ENCODE measurements around the gene GLA.

Gene GLA

DNA sequence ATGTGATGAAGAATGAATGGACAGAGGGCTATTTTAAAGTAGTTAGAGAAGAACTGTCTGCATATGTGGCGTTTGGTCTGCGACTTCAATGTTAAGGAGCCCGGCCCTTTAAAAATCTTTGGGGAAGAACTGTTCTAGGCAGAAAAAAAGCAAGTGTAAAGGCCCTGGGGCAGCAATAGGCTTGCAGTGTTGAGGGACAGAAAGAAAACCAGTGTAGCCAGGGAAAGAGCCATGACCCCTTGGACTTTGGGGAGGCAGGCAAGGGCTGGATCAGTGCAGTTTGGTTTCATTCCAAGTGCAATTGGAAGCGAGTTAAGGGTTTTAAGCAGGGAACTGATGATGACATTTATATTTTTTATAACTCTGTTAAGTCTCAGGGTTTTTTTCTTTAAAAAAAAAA is 7.9 kb downstream of the GLA start:
- Histone ChIP-seq H3K9me2 (replicated peaks; ENCODE audit: insufficient read depth, low read length) (no peaks in the 10 kb centered on the region), H3K4me2 (ENCODE audit: low read depth, low read length, poor library complexity, severe bottlenecking) (no peak overlapping the region), H2AFZ (ENCODE audit: low read depth, low read length, severe bottlenecking) (no peak overlapping the region), H3K9me3 (ENCODE audit: insufficient read depth, low read length) (no peaks in the 10 kb centered on the region), H3K79me2 (ENCODE audit: insufficient read depth, low read length) (no peaks in the 10 kb centered on the region), H3K27me3 (ENCODE audit: low read length) (no peaks in the 10 kb centered on the region), H3K4me3 (ENCODE audit: insufficient read depth, low read length, poor library complexity, severe bottlenecking) (no peak overlapping the region), H3F3A (ENCODE audit: insufficient read depth) (peaks cover 37% of the 10 kb centered on the region), H3K36me3 (ENCODE audit: low read length) (no peaks in the 10 kb centered on the region), H4K20me1 (ENCODE audit: low read depth, low read length) (no peaks in the 10 kb centered on the region), H3K9ac (ENCODE audit: low read length) (no peak overlapping the region), H3K27ac (ENCODE audit: low read depth, low read length) (no peak overlapping the region)
- no peak for TF ChIP-seq EZH2phosphoT487 (conservative IDR thresholded peaks at IDR 0.05; ENCODE audit: low read length)
- no peak for TF ChIP-seq CTCF (IDR thresholded peaks at IDR 0.05; ENCODE audit: insufficient read depth, low read length, poor library complexity, severe bottlenecking)

DNA sequence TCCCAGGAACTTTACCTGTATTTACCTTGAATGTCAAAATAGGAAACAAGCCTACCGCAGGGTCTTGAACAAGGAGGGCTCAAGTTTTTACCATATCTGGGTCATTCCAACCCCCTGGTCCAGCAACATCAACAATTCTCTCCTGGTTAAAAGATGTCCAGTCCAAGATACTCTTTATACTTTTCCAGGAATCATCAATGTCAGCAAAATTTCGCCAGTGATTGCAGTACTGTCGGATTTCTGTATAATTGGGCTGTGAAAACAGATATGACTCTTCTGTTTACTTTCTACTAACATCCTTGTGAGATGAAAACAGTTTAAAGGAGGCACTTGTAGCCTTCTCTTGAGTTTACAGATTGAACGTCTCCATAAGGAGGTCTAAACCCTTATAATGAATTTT is 9.0 kb downstream of the GLA start:
- Histone ChIP-seq H3K27me3 (ENCODE audit: low read length) (no peaks in the 10 kb centered on the region), H3K9ac (ENCODE audit: low read length) (no peak overlapping the region), H3K9me3 (ENCODE audit: insufficient read depth, low read length) (no peaks in the 10 kb centered on the region), H3K27ac (ENCODE audit: low read depth, low read length) (no peak overlapping the region), H3K4me3 (ENCODE audit: insufficient read depth, low read length, poor library complexity, severe bottlenecking) (no peak overlapping the region), H3K36me3 (ENCODE audit: low read length) (0 out of 2 replicates have a peak, but pooled peaks cover under 1% of the 10 kb centered on the region), H3K79me2 (ENCODE audit: insufficient read depth, low read length) (peaks cover 3% of the 10 kb centered on the region; the same call in 1 of the 2 replicates), H2AFZ (ENCODE audit: low read depth, low read length, severe bottlenecking) (no peak overlapping the region), H4K20me1 (ENCODE audit: low read depth, low read length) (no peaks in the 10 kb centered on the region), H3K9me2 (replicated peaks; ENCODE audit: insufficient read depth, low read length) (no peaks in the 10 kb centered on the region), H3K4me2 (ENCODE audit: low read depth, low read length, poor library complexity, severe bottlenecking) (no peak overlapping the region), H3F3A (ENCODE audit: insufficient read depth) (peaks cover 41% of the 10 kb centered on the region)
- no peak for TF ChIP-seq CTCF (IDR thresholded peaks at IDR 0.05; ENCODE audit: insufficient read depth, low read length, poor library complexity, severe bottlenecking)
- no peak for TF ChIP-seq EZH2phosphoT487 (conservative IDR thresholded peaks at IDR 0.05; ENCODE audit: low read length)

- TF ChIP-seq EZH2phosphoT487 (conservative IDR thresholded peaks at IDR 0.05; ENCODE audit: low read length) (no peak), CTCF (IDR thresholded peaks at IDR 0.05; ENCODE audit: insufficient read depth, low read length, poor library complexity, severe bottlenecking) (no peak)
- Histone ChIP-seq H3K4me2 (ENCODE audit: low read depth, low read length, poor library complexity, severe bottlenecking) (no peak overlapping the region), H3K36me3 (ENCODE audit: low read length) (peaks cover 5% of the 10 kb centered on the region; the same call in 1 of the 2 replicates), H4K20me1 (ENCODE audit: low read depth, low read length) (no peaks in the 10 kb centered on the region), H3K27ac (ENCODE audit: low read depth, low read length) (no peak overlapping the region), H3F3A (ENCODE audit: insufficient read depth) (peaks cover 50% of the 10 kb centered on the region), H2AFZ (ENCODE audit: low read depth, low read length, severe bottlenecking) (no peak overlapping the region), H3K4me3 (ENCODE audit: insufficient read depth, low read length, poor library complexity, severe bottlenecking) (no peak overlapping the region), H3K9ac (ENCODE audit: low read length) (no peak overlapping the region), H3K9me3 (ENCODE audit: insufficient read depth, low read length) (no peaks in the 10 kb centered on the region), H3K27me3 (ENCODE audit: low read length) (no peaks in the 10 kb centered on the region), H3K9me2 (replicated peaks; ENCODE audit: insufficient read depth, low read length) (no peaks in the 10 kb centered on the region), H3K79me2 (ENCODE audit: insufficient read depth, low read length) (peaks cover 4% of the 10 kb centered on the region; the same call in 1 of the 2 replicates)
Measured at GRCh38 chrX:101397779-101398178, 9.9 kb downstream of the GLA start.

Measured in SU-DHL-6 (cell line).